HG03575 (cell line): ENCODE measurements around the gene SYVN1.
"Not testable (repeated sequence)": the region's sequence is repeated elsewhere in the genome, so short reads cannot be mapped to it uniquely, and the experiment has no call there.

Source experiments
- ATAC-seq: cut with Tn5 transposase; IDR thresholded peaks from one replicate; pipeline ENCODE4 v1.9.1; 2021; ENCODE audit not compliant: unreplicated experiment, insufficient number of reproducible peaks, low FRiP score; ENCODE audit errors: extremely low read depth

SYVN1 gene

GRCh38 chr11:65129649-65130441, 4.5 kb downstream of the SYVN1 start:
- no peak for ATAC-seq

GRCh38 chr11:65128182-65129145, 5.9 kb downstream of the SYVN1 start:
- no peak for ATAC-seq

GRCh38 chr11:65127473-65128181, 6.7 kb downstream of the SYVN1 start:
- no peak for ATAC-seq

GRCh38 chr11:65126624-65127274, 7.6 kb downstream of the SYVN1 start:
- no peak for ATAC-seq

- no peak for ATAC-seq
These were observed 8.9 kb downstream of the SYVN1 start for GRCh38 chr11:65125197-65126056.

- no peak for ATAC-seq
These were observed 9.7 kb downstream of the SYVN1 start for GRCh38 chr11:65124480-65125196.

GRCh38 chr11:65121865-65122696, 12.2 kb downstream of the SYVN1 start, which contains the start of the genes FAU and MRPL49:
Gene FAU (minus strand): TSS chr11:65122134. CDS start chr11:65121813, 321 bp downstream.
Gene MRPL49 (plus strand): TSS chr11:65122321. CDS start chr11:65122347, 26 bp downstream.
- ATAC-seq: no peak

GRCh38 chr11:65121447-65121864, 12.9 kb downstream of the SYVN1 start:
- ATAC-seq: no peak

- ATAC-seq: no peak
These were observed 13.5 kb downstream of the SYVN1 start for GRCh38 chr11:65120831-65121230.

- no peak for ATAC-seq
These were observed 14.7 kb downstream of the SYVN1 start for GRCh38 chr11:65119670-65119995.

- ATAC-seq: not testable (repeated sequence)
These were observed 15.2 kb downstream of the SYVN1 start for GRCh38 chr11:65118891-65119669.

GRCh38 chr11:65118097-65118837, 16.1 kb downstream of the SYVN1 start:
- no peak for ATAC-seq

- ATAC-seq: peak; percentile 31
These were observed 16.9 kb downstream of the SYVN1 start, which contains the start of gene ZNHIT2 for GRCh38 chr11:65117206-65118096. Gene ZNHIT2 (minus strand): TSS chr11:65117701. CDS start chr11:65117653, 48 bp downstream.
